CD1c-positive myeloid dendritic cell (primary cell): ENCODE data around the gene ITK.

Experiments used
- DNase-seq: peaks from one replicate; pipeline ENCODE4 v3.0.0-alpha.2; 2016; ENCODE audit errors: extremely low spot score

Gene ITK

DNA sequence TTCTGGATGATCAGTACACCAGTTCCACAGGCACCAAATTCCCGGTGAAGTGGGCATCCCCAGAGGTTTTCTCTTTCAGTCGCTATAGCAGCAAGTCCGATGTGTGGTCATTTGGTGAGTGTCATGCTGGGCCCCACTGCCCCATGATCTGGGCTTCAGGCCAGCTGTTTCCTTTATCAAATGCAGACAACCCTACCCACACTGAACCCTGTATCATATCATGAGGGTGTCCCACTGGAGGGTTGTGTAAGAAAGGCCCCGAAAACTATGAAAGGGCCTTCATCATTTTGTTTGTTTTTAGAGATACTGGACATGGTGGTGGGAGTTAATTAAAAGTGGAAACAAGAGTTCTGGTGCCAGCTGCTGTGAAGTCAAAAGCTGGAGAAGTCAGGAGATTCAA, 65.2 kb downstream of the ITK start:
- no peak for DNase-seq

DNA sequence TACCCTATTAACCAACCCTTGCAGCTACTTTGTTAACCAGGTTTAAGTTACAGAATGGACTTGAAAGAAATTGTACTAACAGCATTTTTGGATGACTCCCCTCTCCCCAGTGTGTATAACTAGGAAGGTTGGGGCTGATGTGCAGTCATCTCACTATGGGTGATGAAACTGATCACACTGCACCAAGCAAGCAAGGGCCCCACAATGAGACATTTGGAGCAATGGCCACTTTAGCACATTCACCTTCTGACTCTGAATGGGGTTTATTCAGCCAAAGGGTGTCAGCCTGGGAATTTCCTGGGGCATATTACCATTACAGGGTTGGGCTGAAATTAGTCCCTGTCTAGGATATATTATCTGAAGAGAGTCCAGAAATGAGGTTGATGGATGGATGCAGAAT, 66.6 kb downstream of the ITK start:
- no peak for DNase-seq

DNA sequence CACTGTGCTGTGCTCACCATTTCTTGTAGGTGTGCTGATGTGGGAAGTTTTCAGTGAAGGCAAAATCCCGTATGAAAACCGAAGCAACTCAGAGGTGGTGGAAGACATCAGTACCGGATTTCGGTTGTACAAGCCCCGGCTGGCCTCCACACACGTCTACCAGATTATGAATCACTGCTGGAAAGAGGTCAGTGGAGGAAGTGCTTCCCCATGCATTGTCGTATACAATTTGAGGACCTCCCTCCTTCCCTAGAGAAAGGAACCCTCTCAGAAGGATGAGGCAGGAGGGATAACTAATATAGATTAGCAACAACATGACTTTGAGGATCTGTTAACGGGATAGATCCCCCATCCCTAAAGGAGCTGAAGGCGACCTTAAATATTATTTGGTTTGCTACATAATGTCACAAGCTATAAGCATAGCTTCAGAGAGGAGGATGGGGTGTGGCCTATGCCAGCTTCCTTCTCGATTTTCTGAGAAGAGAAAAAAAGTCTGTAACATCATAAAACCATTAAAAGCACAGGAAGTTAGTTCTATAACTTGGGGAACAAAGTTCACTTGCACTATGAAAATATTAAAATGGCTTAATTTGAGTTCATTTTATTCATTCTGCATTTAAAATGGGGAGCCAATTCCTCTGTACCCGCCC, 68.3 kb downstream of the ITK start:
- peak; percentile 65 for DNase-seq

DNA sequence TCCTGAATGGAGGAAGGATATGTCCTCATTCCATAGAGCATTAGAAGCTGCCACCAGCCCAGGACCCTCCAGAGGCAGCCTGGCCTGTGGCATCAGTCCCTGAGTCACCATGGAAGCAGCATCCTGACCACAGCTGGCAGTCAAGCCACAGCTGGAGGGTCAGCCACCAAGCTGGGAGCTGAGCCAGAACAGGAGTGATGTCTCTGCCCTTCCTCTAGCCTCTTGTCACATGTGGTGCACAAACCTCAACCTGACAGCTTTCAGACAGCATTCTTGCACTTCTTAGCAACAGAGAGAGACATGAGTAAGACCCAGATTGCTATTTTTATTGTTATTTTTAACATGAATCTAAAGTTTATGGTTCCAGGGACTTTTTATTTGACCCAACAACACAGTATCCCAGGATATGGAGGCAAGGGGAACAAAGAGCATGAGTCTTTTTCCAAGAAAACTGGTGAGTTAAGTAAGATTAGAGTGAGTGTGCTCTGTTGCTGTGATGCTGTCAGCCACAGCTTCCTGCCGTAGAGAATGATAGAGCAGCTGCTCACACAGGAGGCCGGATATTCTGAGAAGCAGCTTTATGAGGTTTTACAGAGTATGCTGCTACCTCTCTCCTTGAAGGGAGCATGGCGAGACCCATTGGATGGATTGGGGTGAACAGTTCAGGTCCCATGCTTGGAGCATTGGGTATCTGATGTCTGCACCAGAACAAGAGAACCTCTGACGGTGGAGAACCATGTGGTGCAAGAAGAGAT, 72.2 kb downstream of the ITK start:
- DNase-seq, result peak; percentile 42

DNA sequence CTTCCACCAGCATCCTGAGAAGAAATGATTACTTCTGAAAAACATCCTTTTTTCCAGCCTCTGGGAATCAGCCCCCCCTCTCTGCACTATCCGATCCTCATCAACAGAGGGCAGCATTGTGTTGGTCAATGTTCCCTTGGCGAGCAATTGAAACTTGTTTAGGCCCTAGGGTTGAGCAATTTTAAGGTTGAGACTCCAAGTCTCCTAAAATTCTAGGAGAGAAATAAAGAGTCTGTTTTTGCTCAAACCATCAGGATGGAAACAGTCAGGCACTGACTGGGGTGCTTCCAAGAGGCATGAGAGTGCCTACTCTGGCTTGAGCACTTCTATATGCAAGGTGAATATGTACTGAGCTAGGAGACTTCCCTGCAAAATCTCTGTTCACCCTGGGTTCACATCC, 72.9 kb downstream of the ITK start:
- peak; percentile 73 for DNase-seq

DNA sequence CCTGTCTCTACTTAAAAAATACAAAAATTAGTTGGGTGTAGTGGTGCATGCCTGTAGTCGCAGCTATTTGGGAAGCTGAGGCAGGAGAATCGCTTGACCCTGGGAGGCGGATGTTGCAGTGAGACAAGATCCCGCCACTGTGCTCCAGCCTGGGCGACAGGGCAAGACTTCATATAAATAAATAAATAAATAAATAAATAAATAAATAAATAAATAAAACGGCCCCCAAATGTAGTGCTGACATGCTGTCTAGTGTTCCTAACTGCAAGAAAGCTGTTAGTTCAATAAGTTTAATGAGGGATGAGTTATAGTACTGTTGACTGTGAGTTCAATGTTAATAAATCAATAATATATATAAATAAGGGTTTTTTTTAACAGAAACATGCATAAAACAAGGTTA, 77.8 kb downstream of the ITK start:
- DNase-seq, result no peak

DNA sequence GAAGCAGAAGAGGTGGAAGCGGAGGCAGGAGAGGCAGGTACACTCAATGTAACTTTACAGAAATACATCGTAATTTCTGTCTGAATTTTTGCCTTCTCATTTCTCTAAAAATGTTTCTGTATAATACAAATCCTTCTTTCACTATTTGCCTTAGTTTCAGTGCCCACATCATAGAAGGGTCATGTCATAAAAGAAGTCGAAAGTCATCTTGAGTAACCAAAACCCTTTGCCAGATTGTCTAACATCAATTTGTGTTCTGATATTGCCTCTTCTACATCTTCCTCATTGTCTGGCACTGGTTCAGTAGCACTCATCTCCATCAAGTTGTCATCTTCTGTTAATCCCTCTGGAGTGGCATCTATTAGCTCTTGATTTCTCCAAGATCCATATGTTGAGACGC, 79.1 kb downstream of the ITK start:
- DNase-seq, result no peak

DNA sequence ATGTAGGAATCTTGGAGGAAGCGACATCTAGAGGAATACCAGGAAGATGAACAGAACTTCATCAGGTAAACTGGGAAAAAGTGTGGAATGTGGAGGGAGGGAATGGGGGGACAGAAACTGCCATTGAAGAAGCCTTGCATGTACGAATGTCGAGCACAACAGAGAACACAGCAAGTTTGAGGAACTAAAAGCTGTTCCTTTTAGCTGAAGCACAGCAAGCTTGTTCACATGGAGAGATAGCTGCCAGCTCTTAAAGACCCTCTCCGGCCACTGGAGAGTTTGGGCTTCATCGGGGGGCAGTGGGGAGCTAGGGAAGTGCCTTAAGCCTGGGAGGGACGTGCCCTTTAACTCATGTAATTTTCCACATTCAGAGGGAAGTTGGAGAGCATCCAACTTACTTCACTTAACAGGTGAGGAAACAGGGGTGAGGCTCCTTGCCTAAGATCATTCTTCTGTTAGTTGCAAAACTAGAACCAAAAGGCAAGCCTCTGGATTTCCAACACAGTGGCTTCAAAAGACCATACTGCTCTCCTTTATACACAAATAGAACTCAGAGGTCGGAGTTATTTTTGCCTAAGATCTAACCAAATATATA, 83.0 kb downstream of the ITK start:
- peak; percentile 18 for DNase-seq

DNA sequence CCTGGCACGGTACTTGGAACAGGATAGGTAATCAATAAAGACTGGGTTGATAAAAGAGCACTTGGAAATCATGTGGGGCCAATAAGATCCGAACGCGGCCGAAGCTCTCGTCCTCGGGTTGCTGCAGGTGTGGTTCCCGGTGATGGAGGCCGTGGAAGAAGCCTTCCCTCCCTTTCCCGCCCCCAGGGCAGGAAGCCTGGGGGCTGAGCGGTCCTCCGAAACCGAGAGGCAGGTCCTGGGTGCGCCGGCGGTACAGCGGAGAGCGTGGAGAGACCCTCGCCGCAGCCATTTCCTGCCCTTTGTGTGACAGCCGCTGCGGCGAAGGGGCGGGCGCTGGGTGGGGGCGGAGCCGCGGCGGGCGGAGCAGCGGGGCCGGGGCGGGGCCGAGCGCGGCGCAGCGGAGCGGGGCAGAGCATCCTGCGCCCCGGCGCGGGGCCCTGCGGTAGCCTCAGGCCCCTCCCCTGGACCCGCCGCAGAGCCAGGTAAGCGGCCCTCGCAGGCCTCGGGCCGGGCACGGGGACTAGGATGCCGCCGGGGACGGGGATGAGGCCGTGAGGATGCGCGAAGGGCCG, 85.2 kb downstream of the ITK start, which contains the start of gene CYFIP2:
CYFIP2 (plus strand) TSS at position 410 of the 572 bp plus-strand sequence. CDS start 19,239 bp downstream, outside the sequence.
- DNase-seq, result peak; percentile 80

DNA sequence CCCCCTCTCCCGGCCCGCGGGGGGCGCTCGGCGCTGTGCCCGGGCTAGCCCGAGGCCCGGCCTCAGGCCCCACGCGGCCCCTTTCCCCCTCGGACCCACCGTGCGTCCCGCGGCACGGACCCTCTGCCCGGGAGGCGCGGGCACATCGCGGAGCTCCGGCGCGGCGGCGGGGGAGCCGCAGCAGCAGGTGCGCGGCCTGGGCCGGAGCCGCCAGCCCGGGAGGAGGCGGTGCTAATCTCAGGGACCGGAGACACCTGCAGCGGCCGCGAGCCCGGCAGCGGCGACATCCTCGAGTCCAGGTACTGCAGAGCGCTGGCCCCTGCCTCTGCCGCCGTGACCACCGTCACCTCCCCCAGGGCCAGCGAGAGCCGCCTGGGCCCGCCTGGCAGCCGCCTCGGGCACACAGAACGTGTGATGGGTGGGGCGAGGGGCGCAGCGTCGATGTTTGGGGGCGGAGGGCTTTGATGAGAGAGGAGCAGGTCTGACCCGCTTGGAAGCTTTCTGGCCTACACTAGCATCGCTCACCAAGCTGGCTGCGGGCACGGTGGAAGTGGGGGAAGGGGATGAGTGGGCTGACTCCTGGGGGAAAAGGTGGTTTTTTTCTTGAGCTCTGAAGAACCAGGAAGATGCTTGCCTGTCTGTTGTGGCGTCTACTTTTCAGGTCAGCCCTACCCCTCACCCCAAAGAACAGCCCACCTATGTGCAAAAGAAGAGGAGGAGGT, 85.8 kb downstream of the ITK start:
- DNase-seq, result no peak

DNA sequence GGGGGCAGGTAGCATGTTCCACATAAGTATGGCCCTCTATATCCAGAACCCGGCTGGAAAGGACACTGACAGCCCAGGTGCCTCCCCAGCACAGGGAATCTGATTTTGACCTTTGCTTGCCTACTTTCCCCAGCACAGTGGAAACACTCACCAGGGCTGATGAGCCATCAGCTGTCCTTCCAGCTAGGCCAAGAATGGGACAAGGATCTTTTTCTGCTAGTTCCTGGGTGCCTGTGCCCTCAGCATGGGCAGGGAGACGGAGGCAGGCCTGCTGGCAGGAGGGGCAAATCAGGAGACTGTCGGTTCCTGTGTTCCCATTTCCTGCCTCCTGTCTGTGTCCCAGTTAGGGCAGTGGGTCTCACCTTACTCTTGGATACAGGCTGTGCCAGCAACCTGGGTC, 86.4 kb downstream of the ITK start:
- DNase-seq, result no peak

DNA sequence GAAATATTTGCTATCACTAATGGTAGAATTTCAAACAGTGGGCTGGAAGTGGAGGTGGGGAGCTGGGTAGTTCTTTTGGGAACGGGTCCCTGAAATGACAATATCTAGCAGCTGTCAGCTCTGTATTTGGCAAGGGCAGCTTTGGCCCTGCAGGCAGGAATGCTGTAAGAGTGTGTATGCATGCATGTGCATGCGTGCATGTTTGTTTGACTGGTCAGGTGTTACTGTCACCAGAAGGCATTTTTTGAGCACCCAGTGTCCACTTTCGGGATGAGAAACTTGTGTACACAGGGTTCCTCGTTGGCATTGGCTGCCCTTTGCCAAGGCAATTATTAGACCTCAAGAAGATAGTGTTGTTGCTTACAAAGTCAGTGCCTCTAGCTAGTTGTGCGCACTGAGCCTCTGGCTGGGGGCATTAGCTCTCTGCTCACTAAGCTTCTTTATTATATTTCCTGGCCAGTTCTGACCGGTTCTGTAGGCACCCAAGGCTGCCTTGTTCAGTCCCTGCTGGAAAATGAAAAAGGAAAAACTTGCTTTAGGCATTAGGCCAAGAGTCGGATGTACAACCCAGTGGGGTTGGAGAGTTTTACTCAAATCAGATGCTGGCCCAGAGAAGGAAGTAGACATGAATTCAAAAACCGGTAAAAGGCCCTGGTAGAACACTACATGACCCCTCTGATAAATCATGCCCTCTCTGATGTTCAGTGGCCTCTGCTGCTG, 87.3 kb downstream of the ITK start:
- DNase-seq, result no peak

DNA sequence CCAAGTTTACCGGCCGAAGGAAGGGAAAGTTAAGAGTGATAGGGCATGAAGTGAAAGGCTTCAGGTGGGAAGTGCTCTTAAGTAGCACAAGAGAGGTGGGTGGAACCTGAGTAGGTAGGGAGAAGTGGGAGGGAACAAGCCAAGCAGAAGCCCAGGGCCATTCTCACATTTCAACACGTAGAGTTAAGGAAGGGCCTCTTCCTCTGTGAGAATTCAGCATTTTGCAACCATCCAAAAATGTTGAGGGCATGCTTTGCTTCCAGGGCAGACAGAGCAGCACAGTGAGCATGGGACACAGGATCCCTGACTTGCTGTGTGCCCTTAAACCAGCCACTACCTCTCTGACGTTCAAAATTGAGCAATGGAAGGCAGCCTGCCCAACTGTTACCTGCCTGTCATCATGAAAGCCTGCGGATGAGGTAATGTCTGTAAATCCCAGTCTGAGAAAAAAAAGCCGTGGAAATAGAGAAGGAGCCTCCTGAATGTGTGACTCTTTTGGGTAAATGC, 88.6 kb downstream of the ITK start:
- DNase-seq, result peak; percentile 29

DNA sequence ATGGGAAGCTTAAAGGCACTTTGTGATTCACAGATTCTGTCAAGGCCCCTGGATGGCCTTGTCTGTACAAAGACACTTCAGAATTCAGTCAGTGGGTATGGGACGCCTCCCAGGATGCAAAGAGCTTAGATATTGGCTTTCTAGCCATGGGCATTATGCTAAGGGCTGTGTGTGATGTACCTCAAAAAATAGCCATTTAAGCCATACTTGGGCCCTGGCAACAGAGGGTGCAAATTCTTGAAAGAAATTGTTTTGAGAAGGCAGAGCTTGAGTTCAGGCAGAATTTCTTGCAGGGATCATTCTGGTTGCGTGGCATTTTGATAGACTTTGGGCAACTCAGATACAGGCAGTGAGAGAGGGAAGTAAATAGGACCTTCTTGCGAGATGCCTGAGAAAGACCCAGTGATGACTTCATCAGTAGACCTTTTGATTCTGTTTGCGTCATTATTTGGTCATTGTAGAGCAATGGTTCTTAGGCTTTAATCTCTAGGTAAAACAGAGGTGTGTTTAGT, 89.2 kb downstream of the ITK start:
- DNase-seq, result peak; percentile 21

DNA sequence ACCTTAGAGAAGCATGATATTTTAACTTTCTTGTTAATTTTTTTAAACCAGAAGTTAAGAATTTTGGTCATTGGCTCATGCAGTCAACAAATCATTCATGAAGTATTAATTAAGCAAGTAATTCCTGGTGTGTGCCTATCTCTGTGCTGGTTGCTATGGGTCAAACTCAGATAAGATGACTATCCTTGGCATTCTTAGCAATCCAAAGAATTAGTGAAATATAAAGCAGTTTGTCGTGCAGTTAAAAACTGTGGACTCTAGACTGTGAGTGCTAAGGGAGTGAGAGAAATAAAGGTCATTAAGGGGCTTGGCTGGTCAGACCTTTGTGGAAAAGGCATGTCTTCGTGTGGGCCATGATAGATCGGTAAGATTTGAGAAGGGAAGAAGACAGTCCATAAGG, 90.1 kb downstream of the ITK start:
- DNase-seq, result no peak

DNA sequence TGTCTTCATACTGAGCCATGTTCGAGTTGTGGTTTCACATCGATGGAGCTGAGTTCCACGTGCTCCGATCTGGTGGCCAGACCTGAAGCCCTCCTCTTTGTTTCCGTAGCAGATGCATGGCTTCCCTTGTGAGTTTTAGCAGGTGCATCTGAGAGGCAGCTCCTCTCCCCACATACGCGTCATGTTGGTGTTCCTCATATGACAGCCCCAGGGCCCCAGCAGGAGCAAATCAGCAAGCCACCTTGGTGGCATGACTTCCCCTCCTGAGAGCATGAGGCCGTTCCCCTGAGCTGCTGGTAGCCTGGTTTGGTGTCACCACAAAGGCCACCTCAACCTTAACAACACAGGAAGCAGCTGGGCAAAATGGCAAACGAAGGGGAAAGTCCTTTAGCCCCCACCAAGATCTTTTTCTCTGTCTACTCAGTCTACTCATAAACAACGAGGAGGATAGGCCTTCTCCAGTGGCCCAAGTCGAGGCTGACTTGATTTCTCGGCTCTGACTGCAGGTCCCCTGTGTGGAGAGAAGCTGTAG, 91.2 kb downstream of the ITK start:
- DNase-seq, result peak; percentile 72

DNA sequence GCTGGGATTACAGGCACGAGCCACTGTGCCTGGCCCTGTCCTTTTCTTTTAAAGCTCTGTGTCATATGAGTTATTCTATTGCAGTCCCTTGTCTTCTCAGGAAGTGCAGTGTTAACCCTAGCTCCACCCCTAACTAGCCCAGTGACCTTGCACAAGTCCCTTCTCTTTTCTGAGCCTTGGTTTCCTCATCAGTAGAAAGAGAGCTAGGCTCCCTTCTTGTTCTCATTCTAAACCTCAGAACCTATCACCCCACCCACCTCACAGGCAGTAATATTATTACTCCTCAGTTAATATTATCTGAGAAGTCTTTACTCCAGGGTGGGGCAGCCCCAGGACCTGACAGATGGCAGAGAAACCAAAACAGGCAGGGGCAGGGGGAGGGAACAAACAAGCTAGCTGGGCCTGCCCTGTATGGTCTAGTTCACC, 92.5 kb downstream of the ITK start:
- DNase-seq, result peak; percentile 68

DNA sequence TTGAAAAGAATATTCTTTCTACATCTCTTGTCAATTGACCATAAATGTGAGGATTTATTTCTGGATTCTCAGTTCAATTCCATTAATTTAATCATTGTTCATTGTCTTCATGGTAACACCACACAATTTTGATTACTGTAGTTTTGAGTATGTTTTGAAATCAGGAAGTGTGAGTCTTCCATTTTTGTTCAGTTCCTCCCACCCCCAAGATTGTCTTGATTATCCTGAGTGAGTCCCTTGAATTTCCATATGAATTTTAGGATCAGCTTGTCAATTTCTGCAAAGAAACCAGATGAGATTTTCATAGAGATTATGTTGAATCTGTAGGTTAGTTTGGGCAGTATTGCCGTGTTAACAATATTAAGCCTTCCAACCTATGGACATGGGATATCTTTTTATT, 94.8 kb downstream of the ITK start:
- DNase-seq, result no peak

DNA sequence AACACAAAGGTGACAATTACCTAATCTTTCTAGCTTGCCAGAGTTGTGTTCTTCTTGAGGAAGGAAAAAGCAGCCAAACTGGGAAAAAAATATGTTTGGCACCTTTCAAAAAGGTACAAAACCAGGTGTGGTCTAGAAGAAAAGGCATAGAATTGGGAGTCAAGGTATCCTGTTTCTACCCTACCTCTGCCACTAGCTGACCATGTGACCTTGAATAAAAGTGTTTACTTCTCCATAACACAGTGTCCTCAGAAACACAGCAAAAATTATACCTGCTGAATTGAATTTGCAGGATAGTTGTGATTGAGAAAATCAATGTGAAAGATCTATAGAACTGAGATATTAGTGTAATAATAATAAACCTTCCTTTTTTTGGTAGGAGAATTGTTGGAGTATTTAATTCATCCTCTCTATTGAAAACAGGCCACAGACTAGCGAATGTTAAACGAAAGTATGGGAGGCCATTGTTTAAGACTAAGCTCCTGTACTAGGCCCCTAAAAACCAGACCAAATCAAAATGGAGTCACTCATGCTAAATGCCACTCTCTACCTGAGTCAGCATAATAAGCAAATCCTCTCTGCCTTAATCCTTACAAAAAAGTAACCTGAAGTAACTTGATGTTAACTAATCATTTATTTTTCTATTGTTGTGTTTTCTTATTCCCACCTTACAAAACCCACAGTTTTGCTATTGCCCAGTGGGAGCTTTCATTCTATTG, 97.8 kb downstream of the ITK start:
- no peak for DNase-seq
